Type B pancreatic cell (in vitro differentiated cells): ENCODE results near the gene CETP. TPM values are rescaled to one million over a fixed set of nuclear protein-coding genes. Genes with fewer than 3 reads are reported as not detected.

Source experiments
- DNase-seq: peaks from one replicate; pipeline ENCODE4 v3.0.0; 2021; ENCODE audit warnings: mixed read lengths; ENCODE audit not compliant: unreplicated experiment; ENCODE audit errors: extremely low spot score
- H3K27ac Mint-ChIP-seq: 2 replicates; pipeline ENCODE4 v1.8.0; 2021; ENCODE audit warnings: mild to moderate bottlenecking, mixed read lengths
- H3K27me3 Mint-ChIP-seq: 2 replicates; pipeline ENCODE4 v1.8.0; 2021; ENCODE audit warnings: mixed read lengths
- H3K36me3 Mint-ChIP-seq: 2 replicates; pipeline ENCODE4 v1.8.0; 2021; ENCODE audit warnings: mixed read lengths
- H3K4me1 Mint-ChIP-seq: one replicate; pipeline ENCODE4 v1.8.0; 2021; ENCODE audit warnings: mixed read lengths; ENCODE audit not compliant: unreplicated experiment
- H3K4me3 Mint-ChIP-seq: 2 replicates; pipeline ENCODE4 v1.8.0; 2021; ENCODE audit warnings: mild to moderate bottlenecking, mixed read lengths
- H3K9me3 Mint-ChIP-seq: 2 replicates; pipeline ENCODE4 v1.8.0; 2021; ENCODE audit warnings: mixed read lengths
- CTCF ChIP-seq: fragments of 200-600 bp; sonication (generic); conservative IDR thresholded peaks from 2 replicates; pipeline ENCODE4 v1.5.0; 2021; ENCODE audit warnings: antibody characterized with exemption, mild to moderate bottlenecking
- total RNA-seq: library from RNA; stranded (reverse); gene quantifications from 2 replicates; pipeline ENCODE4 v1.2.1, GENCODE V29; 2021; ENCODE audit warnings: low replicate concordance

CETP gene
- total RNA-seq, 1 donor from 2014 or later = not detected

- Mint-ChIP-seq H3K27ac (no peak overlapping the region), H3K27me3 (peaks cover 31% of the 10 kb centered on the region), H3K36me3 (no peaks in the 10 kb centered on the region), H3K4me3 (no peak overlapping the region), H3K4me1 (no peaks in the 10 kb centered on the region), H3K9me3 (peaks cover 4% of the 10 kb centered on the region)
- no peak for DNase-seq
- TF ChIP-seq CTCF = no peak
These were observed 58.0 kb downstream of the CETP start for GRCh38 chr16:57019746-57020145.

GRCh38 chr16:57020651-57021050, 58.9 kb downstream of the CETP start:
- Mint-ChIP-seq H3K27ac (no peak overlapping the region), H3K4me1 (no peaks in the 10 kb centered on the region), H3K36me3 (no peaks in the 10 kb centered on the region), H3K9me3 (peaks cover 4% of the 10 kb centered on the region), H3K27me3 (peaks cover 31% of the 10 kb centered on the region), H3K4me3 (no peak overlapping the region)
- DNase-seq = no peak
- TF ChIP-seq CTCF = no peak

GRCh38 chr16:57021757-57022156, 60.0 kb downstream of the CETP start:
- Mint-ChIP-seq H3K27me3 (peaks cover 28% of the 10 kb centered on the region), H3K36me3 (no peaks in the 10 kb centered on the region), H3K9me3 (peaks cover 4% of the 10 kb centered on the region), H3K27ac (no peak overlapping the region), H3K4me3 (no peak overlapping the region), H3K4me1 (no peaks in the 10 kb centered on the region)
- no peak for TF ChIP-seq CTCF
- DNase-seq = no peak

- no peak for TF ChIP-seq CTCF
- DNase-seq = no peak
- Mint-ChIP-seq H3K9me3 (peaks cover 4% of the 10 kb centered on the region), H3K27ac (no peak overlapping the region), H3K4me3 (no peak overlapping the region), H3K36me3 (no peaks in the 10 kb centered on the region), H3K4me1 (no peaks in the 10 kb centered on the region), H3K27me3 (peaks cover 25% of the 10 kb centered on the region)
These were observed 60.7 kb downstream of the CETP start for GRCh38 chr16:57022445-57022844.

GRCh38 chr16:57023541-57024249, 61.9 kb downstream of the CETP start:
- Mint-ChIP-seq H3K27me3 (peaks cover 25% of the 10 kb centered on the region), H3K4me3 (no peak overlapping the region), H3K27ac (no peak overlapping the region), H3K36me3 (no peaks in the 10 kb centered on the region), H3K4me1 (no peaks in the 10 kb centered on the region), H3K9me3 (peaks cover 4% of the 10 kb centered on the region)
- DNase-seq = no peak
- TF ChIP-seq CTCF = no peak
